Stimulated activated CD4-positive, alpha-beta T cell treated with anti-CD3 and anti-CD28 coated beads, Interleukin-1b, Interleukin-23, amount 100 ng/mL, for 4 hours (primary cell): ENCODE results near the gene BAZ2B.
"Not testable (repeated sequence)": the region's sequence is repeated elsewhere in the genome, so short reads cannot be mapped to it uniquely, and the experiment has no call there.

Experiments
- DNase-seq, 2 donors: peaks; one replicate each; pipeline ENCODE4 v3.0.0-alpha.2; 2020; ENCODE audit warnings: low read depth in 2 of 2

Gene BAZ2B

GRCh38 chr2:159616286-159616701 lies at the start of gene BAZ2B:
TSS of gene BAZ2B (minus strand) at chr2:159616548. CDS start at chr2:159478719, 137,829 bp downstream.
- no peak for DNase-seq

- no peak for DNase-seq
Measured at GRCh38 chr2:159661286-159661685, 44.9 kb upstream of the BAZ2B start.

GRCh38 chr2:159658881-159659873 lies 42.8 kb upstream of the BAZ2B start:
- no peak for DNase-seq

DNA sequence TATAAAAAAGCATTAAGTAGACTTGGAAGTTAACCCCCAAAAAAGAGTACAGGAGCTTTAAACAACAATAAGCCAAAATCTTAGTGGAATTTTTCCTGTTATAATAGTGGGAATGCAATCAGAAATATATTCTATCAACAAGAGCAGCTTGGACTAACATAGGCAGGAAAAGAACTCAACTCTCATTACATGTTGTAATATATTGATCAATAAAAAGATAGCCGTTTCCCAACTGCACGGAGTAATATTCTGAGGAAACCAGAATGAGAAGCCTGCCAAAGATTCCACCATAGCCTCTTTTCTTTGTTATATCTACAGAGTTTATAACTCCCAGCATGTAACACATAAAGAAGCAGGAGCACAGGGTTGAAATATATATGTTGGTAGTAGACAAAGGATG lies 37.6 kb upstream of the BAZ2B start:
- no peak for DNase-seq

DNA sequence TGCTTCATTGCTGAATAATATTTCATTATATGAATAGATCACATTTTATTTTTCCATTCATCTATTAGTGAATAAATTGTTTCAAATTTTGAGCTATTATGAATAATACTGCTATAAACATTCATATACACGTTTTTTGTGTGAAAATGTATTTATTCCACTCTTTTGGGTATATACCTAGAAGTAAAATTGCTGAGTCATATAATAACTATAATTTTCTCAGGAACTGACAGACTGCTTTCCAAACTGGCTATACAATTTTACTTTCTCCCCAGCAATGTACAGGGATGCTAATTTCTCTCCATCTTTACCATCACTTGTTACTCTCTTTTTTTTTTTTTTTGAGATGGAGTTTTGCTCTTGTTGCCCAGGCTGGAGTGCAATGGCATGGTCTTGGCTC lies 35.5 kb upstream of the BAZ2B start:
- no peak for DNase-seq

GRCh38 chr2:159650574-159650973 lies 34.2 kb upstream of the BAZ2B start:
- DNase-seq, result no peak

GRCh38 chr2:159648643-159649042 lies 32.3 kb upstream of the BAZ2B start:
- no peak for DNase-seq

DNA sequence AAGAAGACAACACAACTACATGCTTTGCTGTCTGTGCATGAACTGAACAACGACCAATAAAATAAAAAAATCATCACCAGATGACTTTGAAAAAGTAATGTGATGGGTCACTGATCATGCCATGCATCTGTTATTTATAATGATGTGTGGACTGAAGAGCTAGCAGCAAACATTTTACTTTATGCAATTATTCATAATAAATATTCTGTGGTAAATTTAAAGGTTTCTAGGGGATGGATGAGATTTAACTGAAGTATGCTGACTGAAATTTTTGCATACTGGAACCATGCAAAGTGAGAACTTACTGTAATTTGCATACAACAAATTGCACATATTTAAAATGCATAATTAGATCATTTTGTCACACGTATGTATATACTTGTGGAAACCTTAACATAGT lies 31.3 kb upstream of the BAZ2B start:
- no peak for DNase-seq

DNA sequence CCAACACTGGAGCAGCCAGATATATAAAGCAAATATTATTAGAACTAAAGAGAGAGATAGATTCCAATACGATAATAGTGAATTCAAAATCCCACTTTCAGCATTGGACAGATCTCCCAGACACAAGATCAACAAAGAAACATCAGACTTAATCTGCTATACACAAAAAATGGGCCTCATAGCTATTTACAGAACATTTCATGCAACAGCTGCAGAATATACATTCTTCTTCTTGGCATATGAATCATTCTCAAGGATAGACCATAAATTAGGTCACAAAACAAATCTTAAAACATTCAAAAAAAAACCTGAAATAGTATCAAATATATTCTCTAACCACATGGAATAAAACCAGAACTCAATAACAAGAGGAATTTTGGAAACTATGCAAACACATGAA lies 23.8 kb upstream of the BAZ2B start:
- DNase-seq, result no peak

DNA sequence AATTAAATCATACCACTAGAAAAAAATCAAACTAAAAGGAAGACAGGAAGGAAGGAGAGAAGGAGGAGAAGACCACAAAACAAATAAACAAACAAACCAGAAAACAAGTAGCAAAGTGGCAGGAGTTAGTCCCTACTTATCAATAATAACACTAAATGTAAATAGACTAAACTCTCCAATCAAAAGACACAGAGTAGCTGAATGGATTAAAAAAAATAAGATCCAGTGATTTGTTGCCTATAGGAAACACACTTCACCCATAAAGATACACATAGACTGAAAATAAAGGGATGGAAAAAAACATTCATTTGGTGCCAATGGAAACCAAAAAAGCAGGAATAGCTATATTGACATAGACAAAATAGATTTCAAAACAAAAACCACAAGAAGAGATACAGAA lies 23.4 kb upstream of the BAZ2B start:
- DNase-seq, result no peak

- no peak for DNase-seq
Measured at GRCh38 chr2:159639071-159639470, 22.7 kb upstream of the BAZ2B start.

DNA sequence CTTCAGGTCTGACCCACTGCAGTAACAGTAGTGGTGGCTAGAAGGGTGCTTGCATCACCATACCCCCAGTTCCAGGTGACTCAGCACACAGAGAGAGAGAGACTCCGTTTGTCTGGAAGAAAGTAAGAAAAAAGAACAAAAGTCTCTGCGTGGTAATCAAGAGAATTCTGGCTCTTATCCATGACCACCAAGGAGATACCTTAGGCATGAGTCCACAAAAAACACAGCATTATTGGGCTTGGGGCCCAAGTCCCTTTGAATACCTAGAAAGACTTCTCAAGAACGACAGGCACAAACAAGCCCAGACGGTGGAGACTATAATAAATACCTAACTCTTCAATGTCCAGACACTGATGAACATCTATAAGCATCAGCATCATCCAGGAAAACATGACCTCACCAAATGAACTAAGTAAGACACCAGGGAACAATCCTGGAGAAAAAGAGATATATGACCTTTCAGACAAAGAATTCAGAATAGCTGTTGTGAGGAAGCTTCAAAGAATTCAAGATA lies 21.7 kb upstream of the BAZ2B start:
- no peak for DNase-seq

- DNase-seq, result no peak
Measured at GRCh38 chr2:159637240-159637639, 20.9 kb upstream of the BAZ2B start.

DNA sequence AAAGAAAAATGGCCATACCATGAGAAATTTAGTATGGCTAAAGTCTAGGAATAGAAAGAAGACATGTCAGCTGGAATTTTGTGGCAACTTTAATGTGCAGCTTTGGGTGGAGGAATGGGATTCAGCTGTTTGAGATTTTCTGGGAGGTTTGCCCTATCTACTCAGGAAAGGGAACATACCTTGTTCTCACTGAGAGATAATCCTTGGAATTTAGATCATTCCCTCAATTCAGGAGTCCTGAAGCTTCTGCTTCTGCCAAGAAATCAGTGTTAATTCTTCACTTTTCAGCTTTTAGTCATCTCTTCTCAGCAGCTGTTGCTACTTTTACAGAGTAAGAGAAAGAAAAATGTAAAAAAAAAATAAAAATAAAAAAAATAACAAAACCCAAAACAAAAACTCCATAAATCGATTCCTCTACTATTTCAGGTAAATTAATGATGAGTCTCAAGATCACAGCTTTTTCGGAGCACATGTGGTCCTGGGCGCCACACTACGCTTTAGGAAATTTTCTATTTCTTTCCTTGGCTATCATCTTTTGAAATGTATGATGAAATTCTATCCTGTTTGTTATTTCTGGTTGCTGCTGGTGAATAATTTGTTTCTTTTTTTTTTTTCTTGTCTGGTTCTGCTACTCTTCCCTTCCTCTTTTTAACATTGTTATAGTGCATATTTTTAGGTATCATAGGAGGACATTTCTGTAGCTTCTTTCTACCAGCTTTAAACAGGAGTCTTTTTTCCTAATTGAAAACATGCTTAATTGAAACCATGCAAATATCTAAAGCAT lies 18.9 kb upstream of the BAZ2B start:
- no peak for DNase-seq

GRCh38 chr2:159633219-159633618 lies 16.9 kb upstream of the BAZ2B start:
- DNase-seq, result no peak

DNA sequence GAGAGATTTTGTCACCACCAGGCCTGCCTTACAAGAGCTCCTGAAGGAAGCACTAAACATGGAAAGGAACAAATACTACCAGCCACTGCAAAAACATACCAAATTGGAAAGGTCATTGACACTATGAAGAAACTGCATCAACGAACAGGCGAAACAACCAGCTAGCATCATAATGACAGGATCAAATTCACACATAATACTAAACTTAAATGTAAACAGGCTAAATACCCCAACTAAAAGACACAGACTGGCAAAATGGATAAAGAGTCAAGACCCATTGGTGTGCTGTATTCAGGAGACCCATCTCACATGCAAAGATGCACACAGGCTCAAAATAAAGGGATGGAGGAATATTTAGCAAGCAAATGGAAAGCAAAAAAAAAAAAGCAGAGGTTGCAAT lies 9.3 kb upstream of the BAZ2B start:
- DNase-seq, result not testable (repeated sequence)

GRCh38 chr2:159623436-159623835 lies 7.1 kb upstream of the BAZ2B start:
- no peak for DNase-seq

- no peak for DNase-seq
Measured at GRCh38 chr2:159622966-159623365, 6.6 kb upstream of the BAZ2B start.

DNA sequence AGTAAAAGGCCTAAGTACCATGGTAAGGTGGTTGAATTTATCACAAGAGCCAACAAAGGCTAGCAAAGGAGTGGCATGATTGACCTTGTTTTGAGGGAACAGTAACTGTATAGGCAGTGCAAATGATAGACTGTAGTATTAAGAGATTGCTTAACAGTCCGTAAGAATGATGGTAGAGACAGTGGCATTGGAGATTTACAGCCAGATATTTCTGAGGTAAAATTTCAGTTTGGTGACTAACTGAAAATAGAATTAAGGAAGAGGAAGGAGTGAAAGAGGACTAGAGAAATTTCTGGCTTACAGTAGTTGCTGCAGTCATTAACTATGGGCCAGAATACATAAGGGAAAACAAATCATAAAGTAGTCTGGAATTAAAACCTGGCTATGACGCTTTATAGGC lies 4.4 kb upstream of the BAZ2B start:
- DNase-seq, result no peak

DNA sequence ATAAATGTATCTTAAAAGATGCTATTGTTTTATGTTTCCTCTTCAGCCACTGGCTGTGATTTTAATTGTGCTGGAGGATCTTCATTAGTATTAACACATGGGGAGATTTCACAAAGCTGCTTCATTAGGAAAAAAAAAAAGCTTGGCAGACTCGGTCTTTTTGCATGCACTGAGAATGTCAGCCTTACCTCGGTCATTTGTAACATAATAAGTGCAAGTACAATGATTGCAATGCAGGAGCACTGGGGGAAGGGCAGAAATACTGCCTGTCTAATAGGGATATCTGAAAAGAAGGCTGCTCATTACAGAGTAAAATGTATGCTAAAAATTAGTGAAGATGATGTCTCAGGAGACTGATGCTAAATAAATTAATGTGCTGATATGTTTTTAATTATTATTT lies 1.3 kb upstream of the BAZ2B start:
- DNase-seq, result no peak

GRCh38 chr2:159617100-159617499 lies 752 bp upstream of the BAZ2B start:
- DNase-seq, result no peak
